Hematopoietic multipotent progenitor cell treated with erythropoietin and hydrocortisone succinate and interleukin-3 and kit ligand, for 8 days (in vitro differentiated cells): ENCODE measurements around the gene SAMD4B.

ENCODE experiments used
- DNase-seq: peaks from one replicate; pipeline ENCODE4 v3.0.0-alpha.2; 2015

The SAMD4B gene

GRCh38 chr19:39428283-39429112 lies 86.3 kb downstream of the SAMD4B start:
- DNase-seq: no peak

- no peak for DNase-seq
These were observed 88.7 kb downstream of the SAMD4B start for GRCh38 chr19:39430675-39431593.

GRCh38 chr19:39432677-39433025 lies 90.4 kb downstream of the SAMD4B start:
- no peak for DNase-seq

- no peak for DNase-seq
These were observed 91.4 kb downstream of the SAMD4B start for GRCh38 chr19:39433480-39434079.

GRCh38 chr19:39434123-39435076 lies 92.2 kb downstream of the SAMD4B start:
- no peak for DNase-seq
